ENCODE data around the gene HSPA13. TPM values are rescaled to one million over a fixed set of nuclear protein-coding genes. Genes with fewer than 3 reads are reported as not detected.
A peak's percentile ranks its signal among the peaks of the same experiment; 100 is the strongest.

HSPA13 gene
- total and polyA plus RNA-seq, 2 of the 8 experiments (the other 6 are each of a cell fraction or from before 2014, with no cell fraction given), result 7.8 to 36.9 TPM

DNA sequence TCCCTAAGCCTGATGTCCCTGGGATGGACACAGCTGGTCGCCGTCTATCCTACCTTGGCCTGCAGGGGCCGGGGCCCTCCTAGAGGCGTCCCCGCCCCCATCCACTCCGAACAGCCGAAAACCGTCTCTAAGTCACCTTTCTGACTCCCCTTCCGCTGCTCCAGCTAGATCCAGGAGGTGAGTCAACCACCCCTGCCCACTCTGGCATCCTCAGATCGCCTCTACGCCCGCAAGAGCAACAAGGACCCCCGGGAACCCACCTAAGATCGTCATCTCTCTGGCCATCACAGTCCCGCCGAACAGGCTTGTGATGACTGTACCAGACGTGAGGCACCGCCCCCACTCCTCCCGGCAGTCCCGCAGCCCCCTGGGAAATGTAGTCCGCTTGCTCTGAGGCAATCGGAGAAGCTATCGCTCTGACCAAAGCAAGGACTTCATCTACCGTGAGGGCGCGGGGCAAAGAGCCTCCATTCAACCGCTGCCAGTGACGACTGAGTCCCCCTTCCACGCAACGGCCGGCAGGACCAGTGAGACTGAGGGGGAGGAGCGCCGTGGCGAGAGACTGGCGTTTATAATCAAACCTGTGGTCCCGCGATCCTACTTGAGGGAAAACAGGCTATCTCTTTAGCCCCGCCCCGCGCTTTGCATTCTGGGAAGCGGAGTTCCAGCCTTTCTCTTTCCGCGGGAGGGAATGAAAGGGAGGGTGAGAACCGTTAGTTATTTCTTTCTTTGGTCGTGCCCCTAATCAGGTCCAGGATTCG, at the start of gene HSPA13 (continued):
- TF ChIP-seq E2F6 (IDR thresholded peaks at IDR 0.05) (0 out of 2 replicates have a peak, but pooled peaks have one; percentile 21), RAD21 (IDR thresholded peaks at IDR 0.05 in 1 of 2, conservative IDR thresholded peaks at IDR 0.05 in 1 of 2; ENCODE audit: low read depth in 2 of 2, low read length in 2 of 2) (no peak), BRCA1 (IDR thresholded peaks at IDR 0.05; ENCODE audit: low read depth, low read length) (no peak), CTCF (IDR thresholded peaks at IDR 0.05; ENCODE audit: control extremely low read depth in 1 of 3, insufficient read depth in 1 of 3, low read depth in 1 of 3, low read length in 3 of 3) (peak in 1 of 3 experiments; percentile 6; a peak in 1 of 4 replicates), PHF8 (conservative IDR thresholded peaks at IDR 0.05; ENCODE audit: low read depth, low read length) (peak; percentile 84), CEBPB (IDR thresholded peaks at IDR 0.05; ENCODE audit: low read depth, low read length) (peak; percentile 51; the same call in 1 of the 2 replicates), USF2 (IDR thresholded peaks at IDR 0.05; ENCODE audit: low read length) (no peak), MAX (IDR thresholded peaks at IDR 0.05) (0 out of 2 replicates have a peak, but pooled peaks have one; percentile 6), SRF (IDR thresholded peaks at IDR 0.05; ENCODE audit: low read depth, low read length) (no peak), MAFK (IDR thresholded peaks at IDR 0.05; ENCODE audit: low read depth, low read length) (no peak), TCF12 (IDR thresholded peaks at IDR 0.05; ENCODE audit: low read depth, low read length) (no peak), POLR2AphosphoS5 (IDR thresholded peaks at IDR 0.05; ENCODE audit: low read depth, low read length) (peak; percentile 75), HDAC6 (IDR thresholded peaks at IDR 0.05; ENCODE audit: low read depth, low read length) (no peak), KDM1A (IDR thresholded peaks at IDR 0.05; ENCODE audit: borderline replicate concordance, low read length) (no peak), POLR2A (IDR thresholded peaks at IDR 0.05; ENCODE audit: control extremely low read depth in 1 of 2, low read depth in 2 of 2, low read length in 2 of 2) (peak; percentile 73 to 77), EZH2 (IDR thresholded peaks at IDR 0.05; ENCODE audit: low read depth, low read length, severe bottlenecking) (no peak), CTBP2 (IDR thresholded peaks at IDR 0.05; ENCODE audit: borderline replicate concordance, insufficient read depth, insufficient read length, low read length) (no peak), RBBP5 (IDR thresholded peaks at IDR 0.05; ENCODE audit: borderline replicate concordance, low read depth, low read length) (0 out of 2 replicates have a peak, but pooled peaks have one; percentile 23), TAF1 (IDR thresholded peaks at IDR 0.05; ENCODE audit: low read depth, low read length) (peak; percentile 85)

Measured in H1 (cell line).